ENCODE data around the gene GPC6.

Gene GPC6

DNA sequence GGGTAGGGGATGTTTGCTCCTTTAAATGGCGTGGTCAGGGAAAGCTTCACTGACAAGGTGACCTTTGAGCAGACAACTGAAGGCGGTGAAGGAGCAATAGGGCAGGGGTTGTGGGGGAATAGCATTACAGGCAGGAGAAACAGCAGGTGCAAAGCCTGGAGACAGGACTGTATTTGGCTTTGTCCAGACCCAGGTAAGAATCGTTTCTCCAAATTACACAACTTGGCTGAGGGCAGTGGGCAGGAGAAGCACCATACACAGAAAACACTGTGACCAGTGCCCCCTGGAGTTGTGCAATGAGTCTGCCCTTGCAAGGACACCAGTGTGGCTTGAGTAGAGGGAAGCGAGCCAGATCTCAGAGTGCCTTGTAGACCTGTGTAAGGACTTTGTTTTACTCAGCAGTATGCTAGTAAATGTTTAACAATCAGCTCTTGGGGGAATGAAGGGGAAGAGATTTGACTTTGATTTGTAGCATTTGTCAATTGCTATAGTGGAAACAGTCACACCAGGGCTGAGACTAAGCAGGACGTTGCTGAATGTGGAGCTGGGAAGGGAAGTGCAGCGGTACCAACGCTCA, 892.8 kb downstream of the GPC6 start:
- no peak for DNase-seq (ENCODE audit: low spot score)

DNA sequence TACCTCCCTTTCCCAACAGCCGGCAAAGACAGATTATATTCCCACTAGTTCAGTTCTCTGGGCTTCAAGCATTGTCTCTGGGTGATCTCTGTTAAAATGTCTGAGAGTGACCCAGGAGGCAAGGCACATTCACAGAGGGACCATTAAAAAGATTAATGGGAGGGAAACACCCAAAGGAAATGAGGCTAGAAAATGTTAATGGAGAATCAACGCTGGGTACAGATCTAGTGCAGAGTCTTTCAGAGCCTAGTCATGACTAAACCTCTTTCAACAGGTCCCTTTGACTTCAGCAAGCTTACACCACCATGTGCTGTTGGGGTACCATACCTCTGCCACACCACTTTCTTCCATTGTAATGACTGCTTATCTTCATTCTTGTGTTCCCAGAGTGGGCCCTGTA, 894.3 kb downstream of the GPC6 start:
- no peak for DNase-seq (ENCODE audit: low spot score)

DNA sequence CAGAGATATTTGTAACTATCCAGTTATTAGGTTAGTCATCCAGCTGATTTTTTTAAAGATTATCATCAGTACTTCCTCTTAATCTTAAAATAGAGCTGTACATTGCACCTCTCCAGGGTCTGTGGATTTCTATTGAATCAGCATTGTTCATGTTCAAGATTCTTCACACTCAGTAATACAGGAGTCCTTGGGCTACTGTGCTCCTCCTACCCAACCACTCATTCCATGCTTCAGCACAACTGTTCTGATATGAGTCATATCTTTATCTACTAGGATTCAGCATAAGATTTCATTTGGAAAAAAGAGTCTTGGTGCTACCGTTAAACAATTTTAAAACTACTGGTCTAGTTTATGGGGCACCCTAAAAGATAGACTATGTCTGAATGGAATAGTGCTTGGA, 895.1 kb downstream of the GPC6 start:
- no peak for DNase-seq (ENCODE audit: low spot score)

DNA sequence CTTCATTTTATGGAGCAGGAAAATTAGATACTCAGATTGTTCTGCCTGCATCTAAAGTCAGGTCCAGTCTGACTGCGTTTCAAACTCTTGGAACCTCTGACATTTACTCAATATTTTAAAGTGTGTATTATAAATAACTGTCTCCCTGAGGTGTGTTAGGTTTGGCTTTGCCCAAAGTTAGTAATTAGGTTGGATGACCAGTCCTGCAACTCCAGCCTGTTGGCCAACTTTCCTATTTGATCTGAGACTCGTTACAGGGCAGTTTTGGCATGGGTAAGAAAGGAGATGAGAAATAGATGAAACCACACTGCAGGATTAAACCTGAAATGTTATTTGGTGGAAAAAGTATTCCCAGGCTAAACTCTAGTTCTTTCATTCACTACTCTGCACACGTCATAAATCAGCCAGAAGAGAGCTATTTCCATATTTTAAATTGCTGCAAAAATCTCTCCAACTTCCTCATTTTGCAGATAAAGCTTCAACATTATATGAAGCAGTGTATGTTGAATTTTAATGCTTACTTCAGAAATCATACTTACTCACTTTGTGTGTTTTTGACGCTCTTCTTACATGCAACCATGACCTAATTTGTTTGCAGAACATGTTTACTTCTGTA, 895.8 kb downstream of the GPC6 start:
- no peak for DNase-seq (ENCODE audit: low spot score)

DNA sequence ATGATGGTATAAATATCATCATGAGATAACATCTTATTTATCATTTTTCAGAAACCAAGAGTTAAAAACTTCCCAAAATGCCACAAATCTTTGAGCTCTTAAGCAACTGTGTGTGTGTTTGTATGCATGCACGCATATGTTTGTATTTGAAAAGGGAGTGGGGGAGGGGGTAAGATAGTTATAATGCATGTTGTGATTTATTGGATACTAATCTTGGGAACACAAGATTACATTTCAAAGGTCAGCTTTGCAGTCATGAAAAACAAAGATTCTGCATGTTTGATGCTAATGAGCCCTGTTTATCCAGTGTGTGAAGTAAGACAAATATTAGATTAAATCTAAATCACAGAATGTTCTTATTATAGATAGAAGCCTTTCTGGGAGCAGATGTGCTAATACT, 897.0 kb downstream of the GPC6 start:
- DNase-seq (ENCODE audit: low spot score) = no peak

DNA sequence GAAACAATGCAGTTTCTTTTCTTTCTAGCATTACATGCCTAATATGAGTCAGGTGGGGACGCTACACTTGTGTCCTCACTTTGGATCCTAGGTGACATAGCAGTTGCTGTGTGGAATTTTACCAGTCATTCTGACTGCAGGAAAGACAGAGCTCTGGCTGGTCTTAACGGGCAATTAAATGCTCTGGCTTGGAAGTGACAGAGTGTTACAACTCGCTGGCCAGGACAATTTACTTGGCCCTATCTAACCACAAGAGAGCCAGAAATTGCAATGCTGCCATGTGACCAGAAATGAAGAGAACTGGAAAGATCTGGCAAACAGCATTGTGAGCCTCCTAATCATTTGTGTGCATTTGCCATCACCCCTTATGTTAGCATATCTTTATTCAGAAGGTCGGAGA, 901.8 kb downstream of the GPC6 start:
- no peak for DNase-seq (ENCODE audit: low spot score)

DNA sequence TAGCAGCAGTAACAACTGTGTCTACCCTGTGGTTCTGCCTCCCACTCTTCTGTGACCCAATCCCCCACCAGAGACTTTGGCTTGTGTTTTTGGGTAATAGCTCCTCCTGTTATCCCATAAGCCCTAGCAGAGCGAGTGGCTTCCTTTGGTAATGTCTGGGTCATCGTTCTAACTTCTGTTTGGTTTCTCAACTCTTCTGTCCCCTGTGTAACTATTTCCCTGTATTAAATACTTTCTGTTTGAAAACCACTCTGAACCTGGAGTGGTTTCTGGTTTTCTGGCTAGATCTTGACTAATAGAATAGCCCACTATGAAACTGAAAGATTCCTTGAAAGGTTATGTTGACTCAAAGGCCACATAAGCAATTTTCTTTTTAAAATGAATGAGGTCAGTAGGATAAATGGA, 902.9 kb downstream of the GPC6 start:
- no peak for DNase-seq (ENCODE audit: low spot score)

DNA sequence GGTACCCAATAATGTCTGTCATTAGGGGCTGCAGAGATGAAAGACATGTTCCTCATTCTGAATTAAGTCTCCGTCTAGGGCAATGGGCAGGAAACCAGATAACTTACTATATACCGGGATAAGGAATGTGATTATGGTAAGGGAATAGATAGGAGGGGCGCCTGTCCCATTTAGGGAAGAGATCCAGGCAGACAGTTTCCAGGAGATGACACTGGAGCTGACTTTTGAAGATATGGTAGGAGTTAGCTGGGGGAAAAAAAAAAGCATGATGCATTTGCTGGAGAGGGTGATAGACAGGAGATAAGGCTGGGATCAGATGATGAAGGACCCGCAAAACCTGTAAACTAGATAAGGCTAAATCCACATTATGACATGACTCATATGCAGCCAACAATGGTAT, 912.2 kb downstream of the GPC6 start:
- no peak for DNase-seq (ENCODE audit: low spot score)

DNA sequence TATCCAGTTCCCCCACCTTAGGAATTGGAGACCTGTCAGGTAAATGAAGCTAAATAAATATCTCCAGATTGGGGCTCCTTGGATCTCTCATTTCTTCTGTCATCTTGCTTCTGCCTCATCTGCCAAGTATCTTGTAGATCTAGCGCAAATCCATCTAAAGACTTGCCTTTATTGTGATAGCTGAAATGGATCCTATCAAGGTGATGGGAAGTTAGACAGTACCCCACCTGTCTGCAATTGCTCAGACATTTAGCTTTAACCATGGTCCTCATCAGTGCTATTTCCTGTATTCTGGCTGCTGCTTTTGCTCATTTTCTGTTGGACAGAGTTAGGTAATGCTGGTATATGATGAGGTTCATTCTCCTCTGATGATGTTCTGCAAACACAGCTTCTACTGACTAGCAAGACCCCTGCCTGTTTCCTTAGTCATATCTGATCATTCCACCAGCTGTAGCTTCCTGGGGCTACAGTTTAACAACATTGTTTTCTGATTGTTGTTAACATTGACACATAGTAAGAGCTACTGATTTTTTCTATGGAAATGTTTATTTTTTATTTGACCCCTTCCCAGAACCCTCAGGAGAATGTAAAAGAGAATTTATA, 912.9 kb downstream of the GPC6 start:
- no peak for DNase-seq (ENCODE audit: low spot score)

DNA sequence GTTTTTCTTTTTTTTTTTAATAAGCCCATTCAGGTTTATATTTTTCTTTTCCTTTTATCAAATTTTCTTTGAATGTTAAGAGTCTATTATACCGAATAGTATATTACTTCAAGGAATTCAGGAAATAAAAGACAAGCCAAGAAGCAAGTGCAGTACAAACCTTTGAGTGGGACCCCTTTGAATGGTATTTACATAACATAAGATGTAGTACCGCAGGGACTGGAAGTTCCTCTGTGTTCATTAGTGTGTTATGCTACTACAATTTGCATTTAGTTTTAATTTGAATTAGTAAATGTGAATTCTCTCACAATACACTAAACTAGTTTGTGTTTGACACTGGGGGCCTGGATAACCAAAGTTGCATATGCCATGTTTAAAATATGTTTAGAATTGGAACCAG, 913.4 kb downstream of the GPC6 start:
- no peak for DNase-seq (ENCODE audit: low spot score)

DNA sequence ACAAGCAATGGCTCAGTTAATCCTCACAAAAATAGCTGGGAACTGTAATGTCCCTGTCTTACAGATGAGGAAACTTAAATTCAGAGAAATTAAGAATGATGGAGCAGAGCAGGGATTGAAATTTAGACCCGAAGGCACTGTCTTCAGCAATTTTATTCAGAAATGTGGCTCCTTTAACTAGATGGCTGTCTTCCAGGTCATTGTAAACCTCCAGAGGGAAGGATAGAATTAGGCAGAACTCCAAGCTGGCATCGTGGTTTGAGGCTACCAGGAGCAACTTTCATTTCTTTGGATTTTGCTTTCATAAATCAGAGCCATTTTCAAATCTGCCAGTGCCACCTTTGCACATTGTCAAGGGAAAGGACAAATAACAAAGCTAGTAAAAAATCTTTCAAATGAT, 913.9 kb downstream of the GPC6 start:
- no peak for DNase-seq (ENCODE audit: low spot score)

DNA sequence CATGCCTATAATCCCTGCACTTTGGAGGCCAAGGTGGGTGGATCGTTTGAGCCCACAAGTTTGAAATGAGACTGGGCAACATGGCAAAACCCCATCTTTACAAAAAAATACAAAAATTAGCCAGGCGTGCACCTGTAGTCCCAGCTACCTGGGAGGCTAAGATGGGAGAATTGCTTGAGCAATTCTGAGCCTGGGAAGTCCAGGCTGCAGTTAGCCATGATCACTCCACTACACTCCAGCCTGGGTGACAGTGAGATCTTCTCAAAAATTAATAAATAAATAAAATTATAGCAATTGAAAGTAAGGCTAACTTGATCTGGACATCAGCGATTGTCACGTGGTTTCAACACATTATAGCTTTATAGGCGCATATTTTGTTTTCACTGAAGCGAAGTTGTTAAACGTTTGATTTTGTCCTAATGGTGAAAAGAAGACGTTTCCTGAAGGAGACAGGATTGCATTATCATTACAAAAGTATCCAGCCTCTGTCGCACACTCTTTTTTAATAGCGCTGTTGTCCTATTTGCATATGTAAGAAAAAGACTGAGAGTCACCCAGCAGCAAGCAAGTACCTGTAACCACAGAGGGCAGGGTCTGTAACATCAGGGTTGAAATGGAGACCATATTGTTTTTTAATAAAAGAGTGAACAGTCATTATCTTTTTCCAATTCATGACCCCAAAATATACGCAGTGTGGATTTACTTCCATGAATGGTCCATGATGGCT, 917.2 kb downstream of the GPC6 start:
- DNase-seq (ENCODE audit: low spot score) = no peak

DNA sequence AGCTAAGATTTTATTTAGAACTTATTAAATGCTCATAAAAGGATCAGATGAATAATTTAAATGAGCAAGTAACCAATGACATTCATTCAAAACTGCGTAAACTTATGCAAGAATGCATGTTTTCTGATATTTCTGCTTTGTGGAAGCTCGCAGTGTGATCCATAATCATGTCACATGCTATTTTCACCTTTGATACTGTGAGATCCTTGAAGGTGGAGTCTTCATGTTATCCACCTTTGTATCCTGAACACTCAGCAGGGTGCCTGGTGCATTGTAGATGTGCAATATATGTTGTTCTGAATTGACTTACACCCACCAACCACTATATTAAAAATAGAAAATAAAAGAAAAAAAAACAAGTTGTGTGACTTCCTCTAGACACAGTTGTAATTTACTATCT, 919.4 kb downstream of the GPC6 start:
- no peak for DNase-seq (ENCODE audit: low spot score)

DNA sequence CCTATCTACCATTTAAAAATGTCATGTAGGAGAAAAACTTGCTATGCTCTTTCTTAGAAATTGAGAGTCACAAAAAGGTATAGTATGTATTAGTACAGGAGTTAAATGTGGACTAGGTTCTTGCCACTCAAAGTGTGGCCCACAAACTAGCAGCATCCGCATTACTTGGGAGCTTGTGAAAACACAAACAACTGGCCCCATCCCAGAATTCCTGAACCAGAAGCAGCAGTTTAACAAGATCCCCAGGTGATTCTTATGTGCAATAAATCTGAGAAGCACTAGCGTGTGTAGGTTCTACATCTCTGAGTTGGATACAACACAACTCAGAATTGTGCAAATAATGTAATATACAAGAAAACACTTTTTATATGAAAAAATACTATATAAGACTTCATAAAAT, 927.0 kb downstream of the GPC6 start:
- DNase-seq (ENCODE audit: low spot score) = no peak

DNA sequence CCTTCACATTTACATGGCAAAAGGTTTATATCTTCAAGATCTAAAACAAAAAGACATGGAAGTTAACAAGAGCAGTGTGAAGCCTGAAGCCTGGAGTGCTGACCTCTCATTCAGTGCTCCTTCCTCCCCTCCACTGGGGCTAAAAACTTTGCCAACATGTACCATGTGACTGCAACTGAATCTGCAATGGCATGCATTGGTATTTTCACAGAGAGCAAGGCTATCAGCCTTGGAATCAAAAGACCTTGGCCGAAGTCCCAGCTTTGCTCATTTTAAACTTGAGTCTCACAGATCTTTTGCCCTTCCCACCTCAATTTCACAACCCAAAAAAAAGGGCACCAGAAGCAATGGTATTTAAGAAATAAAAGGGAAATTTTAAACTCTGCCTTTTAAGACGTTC, 927.8 kb downstream of the GPC6 start:
- DNase-seq (ENCODE audit: low spot score) = no peak

DNA sequence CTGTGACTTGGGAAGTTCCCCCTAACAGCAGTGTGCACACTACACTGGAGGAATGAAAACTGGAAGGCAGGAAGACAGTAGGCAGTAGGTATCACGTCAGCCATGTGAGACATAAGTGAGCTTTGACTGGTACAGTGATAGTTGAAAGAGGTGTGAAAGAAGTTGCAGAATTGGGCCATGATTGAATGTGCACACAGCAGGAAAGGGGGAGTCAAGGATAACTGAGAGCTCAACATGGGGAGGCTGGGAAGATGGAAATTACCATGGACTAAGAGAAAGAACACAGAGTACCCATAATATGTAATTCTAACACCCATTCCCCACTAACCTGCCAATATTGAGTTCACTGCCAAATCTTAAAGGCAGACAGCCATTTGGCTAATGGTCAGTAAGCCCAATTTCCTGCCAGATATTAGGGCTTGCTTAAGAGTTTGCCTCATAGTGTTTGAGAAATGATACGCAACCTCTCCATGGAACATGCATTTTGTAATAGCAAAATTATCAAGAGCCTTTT, 931.2 kb downstream of the GPC6 start:
- DNase-seq (ENCODE audit: low spot score) = no peak

DNA sequence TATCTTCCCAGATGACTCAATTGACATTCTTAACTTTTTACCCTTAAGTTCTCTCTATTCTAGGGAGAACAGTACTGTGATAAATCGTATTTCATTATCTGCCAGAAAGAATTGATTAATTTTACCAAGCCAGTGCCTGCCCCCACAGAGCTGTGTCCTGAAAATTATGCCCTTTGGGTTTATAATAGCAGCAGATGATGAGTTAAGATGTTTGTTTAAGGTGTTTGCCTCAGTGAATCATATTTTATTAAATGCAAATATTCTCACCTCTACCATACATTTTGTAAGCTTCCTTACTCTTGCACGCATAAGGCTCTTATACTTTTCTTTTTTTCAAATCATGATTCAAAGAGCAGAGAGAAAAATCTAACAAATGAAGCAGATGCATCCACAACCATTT, 934.3 kb downstream of the GPC6 start:
- DNase-seq (ENCODE audit: low spot score) = no peak

DNA sequence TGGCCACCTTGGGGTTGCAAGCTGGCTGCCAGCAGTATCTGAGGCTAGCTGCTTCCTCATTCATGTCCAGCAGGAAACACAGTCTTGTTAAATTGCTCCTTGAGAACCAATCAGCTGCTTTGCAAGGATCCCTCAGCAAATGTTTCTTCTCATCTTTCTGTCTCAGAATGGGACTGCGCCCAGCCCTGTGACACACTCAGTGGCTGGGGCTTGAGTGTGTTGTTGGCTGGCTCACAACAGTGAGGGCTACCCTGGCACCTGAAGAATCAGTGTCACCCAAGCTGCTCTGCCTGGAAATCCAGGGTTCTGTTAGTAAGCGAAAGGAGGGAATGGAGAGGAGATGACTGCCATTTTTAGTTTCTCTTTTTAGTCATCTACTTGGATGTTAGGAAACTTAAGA, 935.7 kb downstream of the GPC6 start:
- no peak for DNase-seq (ENCODE audit: low spot score)

DNA sequence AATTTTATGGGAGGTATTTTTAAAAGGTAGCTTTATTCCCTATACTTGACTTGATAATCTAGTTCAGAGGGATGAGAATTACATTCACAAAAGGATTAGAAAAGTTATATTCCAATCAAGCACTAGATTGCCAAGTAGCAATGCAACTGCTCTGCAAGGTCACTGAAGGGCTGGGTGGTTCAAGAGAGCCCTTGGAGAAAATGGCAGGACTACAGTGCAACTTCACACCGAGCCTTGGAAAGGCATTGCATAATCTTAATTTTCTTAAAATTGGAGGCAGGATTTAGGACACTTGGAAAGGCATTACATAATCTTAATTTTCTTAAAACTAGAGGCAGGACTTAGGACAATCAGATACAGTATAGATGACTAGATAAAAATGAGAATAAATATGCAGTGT, 936.9 kb downstream of the GPC6 start:
- no peak for DNase-seq (ENCODE audit: low spot score)

DNA sequence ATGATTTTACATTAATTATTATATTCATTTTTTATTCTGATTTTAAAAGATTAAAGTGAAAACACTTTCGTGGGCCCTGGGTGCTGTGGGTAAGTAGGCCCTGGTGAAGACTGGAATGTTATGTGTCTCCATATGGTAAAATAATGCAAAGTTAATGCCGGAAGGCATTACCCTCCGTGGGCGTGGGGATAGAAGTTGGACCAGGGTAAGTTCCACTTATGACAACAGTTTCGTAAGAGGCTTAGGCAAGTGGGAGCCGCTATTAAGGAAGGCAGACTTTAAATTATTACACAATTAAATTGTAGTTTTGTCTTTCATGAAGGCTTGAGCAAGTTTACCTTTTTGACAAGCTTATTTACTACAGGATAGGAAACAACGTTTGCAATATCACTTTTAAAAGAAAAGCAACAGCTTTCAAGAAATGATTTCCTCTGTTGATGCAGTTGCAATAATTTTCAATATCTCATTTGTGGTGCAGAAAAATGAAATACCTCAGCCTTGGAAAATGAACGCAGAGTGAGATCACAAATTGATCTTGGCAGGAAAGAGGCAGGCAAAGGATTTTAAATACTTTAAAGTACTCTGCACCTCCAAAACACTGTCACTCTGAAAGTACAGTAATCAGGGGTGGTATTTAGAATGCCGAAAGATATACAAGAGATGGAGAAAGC, 942.3 kb downstream of the GPC6 start:
- no peak for DNase-seq (ENCODE audit: low spot score)

DNA sequence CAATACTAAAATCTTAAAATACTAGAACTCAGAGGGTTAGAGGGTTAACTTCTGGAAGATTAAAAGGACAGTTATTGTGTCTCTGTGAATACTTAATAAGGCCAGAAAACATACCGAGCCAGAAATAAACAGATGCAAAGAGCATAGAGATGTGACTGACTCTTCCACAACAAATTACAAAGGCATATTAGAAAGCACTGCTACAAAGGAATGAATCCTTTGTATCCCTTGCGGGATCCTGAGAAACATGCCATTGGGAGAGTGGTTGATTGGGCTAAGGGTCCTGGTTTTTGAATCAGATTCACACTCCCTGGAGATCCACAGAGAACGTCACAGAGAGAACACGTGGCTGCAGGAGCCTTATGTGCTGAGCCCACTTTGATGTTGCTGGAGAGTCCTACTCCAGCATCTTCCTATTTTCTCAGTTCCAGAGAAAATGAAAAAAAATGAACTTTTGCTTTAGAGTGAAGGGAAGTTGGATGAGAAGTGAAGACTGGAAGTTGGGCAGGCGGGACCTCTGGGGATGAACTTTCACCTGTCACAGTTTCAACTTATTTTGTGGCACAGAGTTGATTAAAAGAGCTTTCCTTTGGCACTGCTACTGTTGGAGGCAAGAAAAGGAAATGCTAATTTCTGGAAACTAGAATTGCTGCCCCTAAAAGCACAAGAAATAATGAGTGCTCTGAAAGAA, 943.0 kb downstream of the GPC6 start:
- no peak for DNase-seq (ENCODE audit: low spot score)

DNA sequence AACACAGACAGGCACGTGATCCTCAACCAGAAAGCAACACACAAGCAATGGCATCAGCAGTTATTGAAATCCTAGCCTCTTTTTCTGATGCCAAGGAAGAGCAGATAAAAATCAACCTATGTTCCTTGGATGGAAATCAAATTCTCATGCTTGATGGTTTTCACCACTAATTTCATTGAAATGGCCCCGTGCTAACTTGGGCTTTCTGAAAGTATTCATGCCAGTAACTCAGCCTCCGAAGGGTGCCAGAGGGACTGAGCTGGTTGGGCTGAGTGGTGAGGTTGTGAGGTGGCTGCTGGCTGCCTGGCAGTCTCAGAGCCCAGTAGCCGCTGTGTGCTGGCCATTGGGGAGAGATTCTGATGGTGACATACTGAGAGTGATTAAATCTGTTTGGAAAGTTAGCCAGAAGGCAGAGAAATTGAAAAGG, 943.6 kb downstream of the GPC6 start:
- DNase-seq (ENCODE audit: low spot score) = no peak

All from CD4-positive, alpha-beta T cell treated with Interleukin-15 for 4 hours (primary cell).